Kidney tubule cell (primary cell): Measurements from ENCODE around the gene SV2B.

Experiments
- DNase-seq: peaks from one replicate; pipeline ENCODE4 v3.0.0-alpha.2; 2018; ENCODE audit warnings: low spot score

SV2B gene

GRCh38 chr15:91141097-91141496, 41.0 kb downstream of the SV2B start:
- DNase-seq: no peak

- DNase-seq: peak; percentile 43
These were observed 42.2 kb downstream of the SV2B start for GRCh38 chr15:91142106-91142744.

- no peak for DNase-seq
These were observed 42.9 kb downstream of the SV2B start for GRCh38 chr15:91142946-91143345.

GRCh38 chr15:91146728-91147127, 46.7 kb downstream of the SV2B start:
- no peak for DNase-seq

GRCh38 chr15:91148243-91148642, 48.2 kb downstream of the SV2B start:
- no peak for DNase-seq

- no peak for DNase-seq
These were observed 50.6 kb downstream of the SV2B start for GRCh38 chr15:91150502-91151160.

GRCh38 chr15:91151781-91152563, 51.9 kb downstream of the SV2B start:
- no peak for DNase-seq

- DNase-seq: no peak
These were observed 53.0 kb downstream of the SV2B start for GRCh38 chr15:91152896-91153581.

- no peak for DNase-seq
These were observed 53.9 kb downstream of the SV2B start for GRCh38 chr15:91153954-91154353.

GRCh38 chr15:91156175-91156726, 56.2 kb downstream of the SV2B start:
- no peak for DNase-seq

- no peak for DNase-seq
These were observed 58.6 kb downstream of the SV2B start for GRCh38 chr15:91158415-91159394.

- DNase-seq: no peak
These were observed 65.8 kb downstream of the SV2B start for GRCh38 chr15:91165850-91166249.

GRCh38 chr15:91168457-91168856, 68.4 kb downstream of the SV2B start:
- DNase-seq: no peak

- no peak for DNase-seq
These were observed 71.3 kb downstream of the SV2B start for GRCh38 chr15:91171334-91171733.

GRCh38 chr15:91182101-91182500, 82.0 kb downstream of the SV2B start:
- no peak for DNase-seq

- DNase-seq: no peak
These were observed 83.5 kb downstream of the SV2B start for GRCh38 chr15:91183596-91183995.

- no peak for DNase-seq
These were observed 84.4 kb downstream of the SV2B start for GRCh38 chr15:91184441-91184840.

GRCh38 chr15:91186904-91187656, 87.0 kb downstream of the SV2B start:
- peak; percentile 40 for DNase-seq

GRCh38 chr15:91192285-91192684, 92.2 kb downstream of the SV2B start:
- no peak for DNase-seq

GRCh38 chr15:91192690-91193377, 92.8 kb downstream of the SV2B start:
- DNase-seq: no peak
